SK-N-MC (cell line): ENCODE results near the gene DAO.

Experiments
- DNase-seq: peaks from one replicate; pipeline ENCODE4 v3.0.0-alpha.2; 2011; ENCODE audit warnings: low read depth, low spot score
- H3K27ac ChIP-seq: fragments of 200-600 bp; sonication (generic); 2 replicates; pipeline ENCODE4 v1.5.1; 2016; ENCODE audit warnings: mixed run types
- H3K36me3 ChIP-seq: fragments of 200-600 bp; sonication (generic); 2 replicates; pipeline ENCODE4 v1.6.1; 2017; ENCODE audit warnings: antibody characterized with exemption, low read length, mixed read lengths; ENCODE audit not compliant: insufficient read depth
- H3K4me3 ChIP-seq: fragments of 200-600 bp; sonication (generic); 2 replicates; pipeline ENCODE4 v1.5.1; 2016
- H3K9ac ChIP-seq: fragments of 200-600 bp; sonication (generic); 2 replicates; pipeline ENCODE4 v1.8.0; 2017; ENCODE audit warnings: mixed run types, mixed read lengths; ENCODE audit not compliant: insufficient read length
- H3K9me3 ChIP-seq: fragments of 200-600 bp; sonication (generic); 2 replicates; pipeline ENCODE4 v1.6.1; 2017; ENCODE audit warnings: low read depth, mild to moderate bottlenecking, antibody characterized with exemption, low read length, moderate library complexity, mixed read lengths
- EZH2 ChIP-seq: fragments of 200-600 bp; sonication (generic); IDR thresholded peaks from one replicate; pipeline ENCODE4 v1.6.1; 2017; ENCODE audit warnings: antibody characterized with exemption
- FOXP2 ChIP-seq: optimal IDR thresholded peaks from 2 replicates; pipeline ENCODE3; 2011; ENCODE audit warnings: mild to moderate bottlenecking, moderate library complexity; ENCODE audit not compliant: insufficient read depth; ENCODE audit errors: extremely low read length, control extremely low read depth
- POLR2AphosphoS5 ChIP-seq: IDR thresholded peaks from 2 replicates; pipeline ENCODE4 v1.6.1; 2012; ENCODE audit warnings: mild to moderate bottlenecking, low read depth, low read length, borderline replicate concordance

DAO gene

DNA sequence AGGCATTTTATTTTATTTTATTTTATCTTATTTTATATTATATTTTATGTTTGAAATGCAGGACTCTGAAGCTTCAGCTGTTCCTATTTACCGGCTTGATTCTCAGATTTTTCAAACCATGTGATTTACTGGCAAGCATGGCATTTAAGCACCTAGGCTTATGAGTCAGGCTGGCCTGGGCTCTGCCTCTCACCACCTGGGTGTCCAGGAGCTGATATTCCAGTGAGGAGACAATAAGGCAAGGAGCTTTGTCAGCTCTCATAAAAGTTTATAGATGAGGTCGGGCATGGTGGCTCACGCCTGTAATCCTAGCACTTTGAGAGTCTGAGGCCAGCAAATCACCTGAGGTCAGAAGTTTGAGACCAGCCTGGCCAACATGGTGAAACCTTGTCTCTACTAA is 2.1 kb downstream of the DAO start:
- Histone ChIP-seq H3K4me3 (no peak overlapping the region), H3K9me3 (no peaks in the 10 kb centered on the region), H3K36me3 (no peaks in the 10 kb centered on the region), H3K27ac (no peak overlapping the region), H3K9ac (no peak overlapping the region)
- TF ChIP-seq FOXP2: no peak
- no peak for DNase-seq

DNA sequence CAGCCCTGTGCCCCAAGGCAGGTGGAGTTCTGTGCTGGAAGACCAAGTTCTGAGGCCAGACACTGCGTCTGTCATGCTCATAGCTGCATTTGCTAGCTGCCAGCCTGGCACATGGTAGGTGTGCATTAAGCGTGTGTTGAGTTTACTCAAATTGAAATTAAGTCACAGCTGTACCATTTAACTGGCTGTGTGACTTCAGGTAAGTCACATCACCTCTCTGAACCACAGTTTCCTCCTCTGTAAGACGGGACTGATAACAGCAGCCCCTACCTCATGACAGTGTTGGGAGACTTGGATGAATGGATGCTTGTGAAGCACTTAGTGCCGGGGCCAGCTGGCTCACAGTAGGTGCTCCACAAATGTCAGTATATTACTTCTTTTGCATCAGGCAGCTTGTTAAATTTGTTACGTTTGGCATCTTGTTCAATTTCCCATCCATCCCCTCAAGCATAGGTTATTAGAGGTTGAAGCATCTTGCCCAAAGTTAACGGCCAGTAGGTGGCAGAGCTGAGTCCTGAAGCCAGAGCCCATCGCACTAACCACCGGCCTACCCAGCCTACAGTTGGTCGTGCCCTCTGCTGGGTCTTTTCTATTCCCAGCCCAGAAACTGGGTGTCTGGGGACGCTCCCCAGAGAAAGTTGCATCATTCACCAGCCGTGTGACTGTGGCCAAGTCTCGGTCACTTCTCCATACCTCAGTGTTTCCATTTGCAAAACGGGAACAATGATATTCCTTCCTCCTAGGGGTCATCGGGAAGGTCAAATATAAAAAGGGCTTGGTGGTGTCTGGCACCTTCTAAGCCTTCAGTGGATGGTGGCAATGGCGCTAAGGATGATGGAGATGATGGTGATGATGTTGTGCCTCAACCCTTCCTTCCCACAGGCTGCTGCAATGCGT is 4.5 kb downstream of the DAO start:
- no peak for DNase-seq
- Histone ChIP-seq H3K9ac (no peak overlapping the region), H3K36me3 (no peaks in the 10 kb centered on the region), H3K4me3 (no peak overlapping the region), H3K9me3 (no peaks in the 10 kb centered on the region), H3K27ac (no peak overlapping the region)
- no peak for TF ChIP-seq POLR2AphosphoS5
- TF ChIP-seq FOXP2: no peak
- TF ChIP-seq EZH2: no peak

DNA sequence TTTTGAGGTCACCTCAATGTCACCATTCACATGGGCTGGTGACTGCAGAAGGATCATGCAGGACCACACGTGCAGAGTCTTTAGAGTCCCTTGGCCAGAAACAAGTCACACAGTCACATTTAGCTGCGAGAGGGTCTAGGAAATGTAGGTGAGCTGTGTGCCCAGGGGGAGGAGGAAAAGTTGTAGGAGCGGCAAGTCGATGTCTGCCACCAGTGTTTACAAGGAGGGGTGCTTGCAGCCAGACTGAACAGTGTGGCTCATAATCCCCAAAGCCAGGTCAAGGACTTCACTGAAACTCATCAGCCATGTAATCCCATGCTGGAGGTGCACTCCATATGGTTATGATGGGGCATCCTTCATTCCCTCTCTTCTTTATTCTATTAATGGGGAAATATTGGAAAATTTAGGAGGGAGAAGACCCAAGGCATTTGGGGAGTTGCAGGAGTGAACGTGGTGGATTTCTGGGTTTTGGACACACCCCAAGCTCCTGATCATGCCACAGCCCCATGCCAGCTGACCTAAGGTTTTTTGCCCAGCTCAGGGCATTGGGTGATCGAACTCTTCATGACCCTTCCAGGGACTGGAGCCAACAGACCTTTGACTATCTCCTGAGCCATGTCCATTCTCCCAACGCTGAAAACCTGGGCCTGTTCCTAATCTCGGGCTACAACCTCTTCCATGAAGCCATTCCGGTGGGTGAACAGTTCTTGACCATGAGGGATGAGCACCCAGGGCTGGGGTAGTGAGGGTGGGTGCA is 7.2 kb downstream of the DAO start:
- H3K9me3 ChIP-seq: no peaks in the 10 kb centered on the region
- no peak for DNase-seq
- no peak for TF ChIP-seq EZH2
- no peak for TF ChIP-seq POLR2AphosphoS5
- TF ChIP-seq FOXP2: no peak
- H3K27ac ChIP-seq: no peak overlapping the region
- no peaks in the 10 kb centered on the region for H3K36me3 ChIP-seq
- no peak overlapping the region for H3K4me3 ChIP-seq
- no peak overlapping the region for H3K9ac ChIP-seq

DNA sequence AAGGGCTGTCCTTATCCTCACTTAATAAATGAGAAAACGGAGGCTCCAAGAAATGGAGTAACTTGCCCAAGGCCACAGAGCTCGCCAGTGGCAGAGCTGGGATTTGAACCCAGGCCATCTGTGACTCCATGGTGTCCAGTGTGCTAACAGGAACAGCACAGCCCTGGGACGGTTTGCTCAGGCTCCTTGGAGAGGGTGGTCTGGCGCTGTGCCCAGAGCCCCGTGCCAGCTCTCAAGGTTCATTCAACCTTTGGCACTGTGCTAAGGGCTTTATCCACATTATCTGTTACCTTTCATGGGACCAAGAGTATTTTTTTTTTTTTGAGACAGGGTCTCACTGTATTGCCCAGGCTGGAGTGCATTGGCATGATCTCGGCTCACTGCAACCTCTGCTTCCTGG is 8.1 kb downstream of the DAO start:
- Histone ChIP-seq H3K27ac (no peak overlapping the region), H3K36me3 (no peaks in the 10 kb centered on the region), H3K9me3 (no peaks in the 10 kb centered on the region), H3K9ac (no peak overlapping the region), H3K4me3 (no peak overlapping the region)
- no peak for DNase-seq
- TF ChIP-seq FOXP2 (no peak), POLR2AphosphoS5 (no peak), EZH2 (no peak)

DNA sequence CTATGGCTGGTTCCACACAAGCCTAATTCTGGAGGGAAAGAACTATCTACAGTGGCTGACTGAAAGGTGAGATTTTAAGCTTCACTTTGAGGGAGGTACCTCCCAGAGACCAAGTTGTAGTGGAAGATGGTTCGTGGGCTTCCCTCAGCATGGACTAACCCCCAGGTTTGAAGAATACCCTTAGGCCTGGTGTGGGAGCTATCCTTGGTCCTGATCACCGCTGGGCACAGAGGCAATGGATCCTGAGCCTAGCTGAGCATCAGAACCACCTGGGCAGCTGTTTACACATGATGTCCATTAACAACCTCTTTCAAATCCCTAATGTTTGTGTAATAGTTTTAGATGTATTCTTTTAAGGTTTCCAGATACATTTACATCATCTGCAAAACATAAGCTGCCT is 10.3 kb downstream of the DAO start:
- DNase-seq: no peak
- Histone ChIP-seq H3K27ac (no peak overlapping the region), H3K36me3 (no peaks in the 10 kb centered on the region), H3K9ac (no peak overlapping the region), H3K4me3 (no peak overlapping the region), H3K9me3 (no peaks in the 10 kb centered on the region)
- TF ChIP-seq EZH2: no peak
- no peak for TF ChIP-seq FOXP2
- no peak for TF ChIP-seq POLR2AphosphoS5

DNA sequence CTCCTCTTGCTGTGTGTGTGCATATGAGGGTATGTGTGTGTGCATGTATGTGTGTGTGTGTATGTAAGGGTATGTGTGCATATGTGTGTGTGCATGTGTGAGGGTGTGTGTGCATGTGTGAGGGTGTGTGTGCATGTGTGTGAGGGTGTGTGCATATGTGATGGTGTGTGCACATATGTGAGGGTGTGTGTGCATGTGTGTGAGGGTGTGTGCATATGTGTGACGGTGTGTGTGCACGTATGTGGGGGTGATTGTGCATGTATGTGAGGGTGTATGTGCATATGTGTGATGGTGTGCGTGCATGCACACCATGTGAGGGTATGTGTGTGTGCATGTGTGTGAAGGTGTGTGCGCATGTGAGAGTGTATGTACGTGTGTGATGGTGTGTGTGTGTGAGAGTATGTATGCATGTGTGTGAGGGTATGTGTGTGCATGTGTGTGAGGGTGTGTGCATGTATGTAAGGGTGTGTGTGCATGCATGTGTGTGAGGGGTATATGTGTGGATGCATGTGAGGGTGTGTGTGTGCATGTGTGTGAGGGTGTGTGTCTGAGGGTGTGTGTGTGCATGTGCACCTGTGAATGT is 15.4 kb downstream of the DAO start:
- H3K9me3 ChIP-seq: no peaks in the 10 kb centered on the region
- H3K36me3 ChIP-seq: no peaks in the 10 kb centered on the region
- no peak for DNase-seq
- TF ChIP-seq POLR2AphosphoS5 (no peak), EZH2 (no peak), FOXP2 (no peak)
- H3K4me3 ChIP-seq: no peak overlapping the region
- no peak overlapping the region for H3K9ac ChIP-seq
- H3K27ac ChIP-seq: no peak overlapping the region

DNA sequence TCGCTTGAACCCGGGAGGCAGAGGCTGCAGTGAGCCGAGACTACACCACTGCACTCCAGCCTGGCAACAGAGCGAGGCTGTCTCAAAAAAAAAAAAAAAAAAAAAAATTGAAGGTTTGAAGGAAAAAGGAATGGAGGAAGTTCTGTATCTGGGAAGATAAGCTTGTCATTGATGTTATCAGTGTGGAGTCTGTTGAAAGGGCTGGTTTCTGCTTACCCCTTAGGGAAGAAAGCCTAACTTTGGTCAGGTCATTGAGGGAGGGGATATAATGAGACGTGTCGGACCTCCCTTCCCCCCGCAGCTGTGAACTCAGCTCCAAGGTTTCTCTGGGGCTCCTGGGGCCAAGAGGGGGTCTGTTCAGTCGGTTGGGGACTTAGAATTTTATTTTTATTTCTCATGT is 16.4 kb downstream of the DAO start:
- Histone ChIP-seq H3K27ac (no peak overlapping the region), H3K9me3 (no peaks in the 10 kb centered on the region), H3K9ac (no peak overlapping the region), H3K36me3 (no peaks in the 10 kb centered on the region), H3K4me3 (no peak overlapping the region)
- TF ChIP-seq POLR2AphosphoS5 (no peak), FOXP2 (no peak), EZH2 (no peak)
- DNase-seq: no peak

DNA sequence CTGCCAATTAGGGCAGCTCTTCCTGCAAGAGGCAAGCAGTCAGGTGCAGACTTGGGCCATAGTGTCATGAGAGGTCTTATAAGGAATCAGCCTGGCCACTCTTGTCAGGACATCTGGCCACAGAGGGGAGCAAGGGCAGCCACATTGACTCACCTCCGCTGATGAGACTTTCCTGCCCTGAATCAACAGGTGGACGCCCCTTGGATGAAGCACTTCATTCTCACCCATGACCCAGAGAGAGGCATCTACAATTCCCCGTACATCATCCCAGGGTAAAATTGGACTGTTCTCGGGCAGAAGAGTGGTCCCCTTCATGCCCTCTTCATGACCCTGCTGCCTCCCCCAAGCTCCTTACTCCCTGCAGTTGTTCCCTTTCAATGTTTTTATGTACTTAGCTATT is 16.9 kb downstream of the DAO start:
- no peak overlapping the region for H3K4me3 ChIP-seq
- no peaks in the 10 kb centered on the region for H3K36me3 ChIP-seq
- H3K27ac ChIP-seq: no peak overlapping the region
- H3K9ac ChIP-seq: no peak overlapping the region
- no peaks in the 10 kb centered on the region for H3K9me3 ChIP-seq
- no peak for DNase-seq
- no peak for TF ChIP-seq FOXP2
- no peak for TF ChIP-seq POLR2AphosphoS5
- TF ChIP-seq EZH2: no peak
